CD14-positive monocyte (primary cell): Measurements from ENCODE around the gene PLOD1. TPM values are rescaled to one million over a fixed set of nuclear protein-coding genes. Genes with fewer than 3 reads are reported as not detected.

ENCODE experiments used
- DNase-seq, 3 donors: peaks; one replicate each; pipeline ENCODE4 v3.0.0-alpha.2; 2011 to 2022
- H2AFZ ChIP-seq: 2 replicates; pipeline ENCODE4 v1.6.0; 2012; ENCODE audit warnings: mild to moderate bottlenecking, low read depth, low read length, inconsistent platforms; ENCODE audit not compliant: insufficient read depth, poor library complexity, severe bottlenecking
- H3K27ac ChIP-seq, 2 donors: 1 replicate in 1 of 2; 2 replicates in 1 of 2; pipeline ENCODE4 v1.5.1; 2012 to 2013; ENCODE audit warnings: low read length in 2 of 2, control low read depth in 1 of 2, inconsistent platforms in 1 of 2, low read depth in 1 of 2, mild to moderate bottlenecking in 1 of 2
- H3K27me3 ChIP-seq, 2 donors: one replicate each; pipeline versions ENCODE4 v1.6.0 to v1.6.1; 2011 to 2013; ENCODE audit warnings: low read length in 2 of 2; ENCODE audit not compliant: control insufficient read depth in 2 of 2, insufficient read depth in 2 of 2
- H3K36me3 ChIP-seq, 2 donors: replicated peaks in 1 of 2; 1 replicate in 1 of 2; 2 replicates in 1 of 2; pipeline versions ENCODE4 v1.5.1 to v1.6.1; 2012 to 2013; ENCODE audit warnings: low read length in 2 of 2, control low read depth in 1 of 2, inconsistent platforms in 1 of 2, mild to moderate bottlenecking in 1 of 2; ENCODE audit not compliant: insufficient read depth in 2 of 2, control insufficient read depth in 1 of 2
- H3K4me1 ChIP-seq, 2 donors: 1 replicate in 1 of 2; 2 replicates in 1 of 2; pipeline versions ENCODE4 v1.5.1 to v1.6.1; 2012 to 2013; ENCODE audit warnings: low read length in 2 of 2, control low read depth in 1 of 2, inconsistent platforms in 1 of 2, mild to moderate bottlenecking in 1 of 2, moderate library complexity in 1 of 2; ENCODE audit not compliant: insufficient read depth in 2 of 2, control insufficient read depth in 1 of 2
- H3K4me2 ChIP-seq: replicated peaks from 2 replicates; pipeline ENCODE3; 2012; ENCODE audit warnings: low read length, moderate library complexity, mild to moderate bottlenecking; ENCODE audit not compliant: poor library complexity, severe bottlenecking; ENCODE audit errors: extremely low read depth
- H3K4me3 ChIP-seq, 3 experiments: fragments of 200-600 bp in 1 of 3; sonication (generic) in 1 of 3; replicated peaks in 1 of 3; 1 replicate in 2 of 3; 2 replicates in 1 of 3; pipeline ENCODE4 v1.5.1; 2011 to 2013; ENCODE audit warnings: low read length in 3 of 3, mild to moderate bottlenecking in 3 of 3, control low read depth in 2 of 3, low read depth in 2 of 3, inconsistent platforms in 1 of 3, moderate library complexity in 1 of 3
- H3K79me2 ChIP-seq: 2 replicates; pipeline ENCODE4 v1.6.0; 2012; ENCODE audit warnings: mild to moderate bottlenecking, control low read depth, inconsistent platforms, low read length, moderate library complexity; ENCODE audit not compliant: insufficient read depth
- H3K9ac ChIP-seq: 2 replicates; pipeline ENCODE4 v1.6.0; 2017; ENCODE audit warnings: low read length, mild to moderate bottlenecking; ENCODE audit not compliant: insufficient read depth, poor library complexity, severe bottlenecking
- H3K9me3 ChIP-seq, 2 donors: replicated peaks in 1 of 2; 1 replicate in 1 of 2; 2 replicates in 1 of 2; pipeline versions ENCODE4 v1.5.1 to v1.6.1; 2012 to 2013; ENCODE audit warnings: low read length in 2 of 2, control low read depth in 1 of 2; ENCODE audit not compliant: control insufficient read depth in 1 of 2, insufficient read depth in 1 of 2
- H4K20me1 ChIP-seq: 2 replicates; pipeline ENCODE4 v1.6.0; 2012; ENCODE audit warnings: mild to moderate bottlenecking, low read length, control low read depth, moderate library complexity; ENCODE audit not compliant: insufficient read depth
- H3K27ac Mint-ChIP-seq, 7 donors: one replicate each; pipeline ENCODE4 v1.8.0; 2020; ENCODE audit warnings: mild to moderate bottlenecking in 7 of 7, mixed read lengths in 7 of 7, moderate library complexity in 6 of 7, inconsistent platforms in 2 of 7
- H3K27me3 Mint-ChIP-seq, 3 donors: one replicate each; pipeline ENCODE4 v1.8.0; 2021 to 2022; ENCODE audit warnings: low read depth in 3 of 3, mild to moderate bottlenecking in 3 of 3, mixed read lengths in 3 of 3, moderate library complexity in 3 of 3, inconsistent platforms in 1 of 3
- H3K36me3 Mint-ChIP-seq, 2 donors: one replicate each; pipeline ENCODE4 v1.8.0; 2020; ENCODE audit warnings: mixed read lengths in 2 of 2, inconsistent platforms in 1 of 2, mild to moderate bottlenecking in 1 of 2
- H3K4me1 Mint-ChIP-seq: one replicate; pipeline ENCODE4 v1.8.0; 2020; ENCODE audit warnings: mild to moderate bottlenecking, mixed read lengths
- H3K4me3 Mint-ChIP-seq, 2 donors: one replicate each; pipeline ENCODE4 v1.8.0; 2020; ENCODE audit warnings: mild to moderate bottlenecking in 2 of 2, mixed read lengths in 2 of 2, moderate library complexity in 1 of 2
- H3K9me3 Mint-ChIP-seq, 7 donors: one replicate each; pipeline ENCODE4 v1.8.0; 2020 to 2022; ENCODE audit warnings: mixed read lengths in 7 of 7, mild to moderate bottlenecking in 6 of 7, moderate library complexity in 6 of 7, inconsistent platforms in 2 of 7
- WGBS: methylation state at CpG from one replicate; pipeline ENCODE4 v1.1.5; 2013; ENCODE audit warnings: missing lambda C conversion rate; ENCODE audit not compliant: insufficient coverage; 5-methylcytosine and 5-hydroxymethylcytosine counted together
- intact Hi-C, 2 donors: fragments of 100-400 bp; cut with micrococcal nuclease; formaldehyde crosslinking; loops; one replicate each; pipeline versions ENCODE4 v1.15.0 to v1.15.1; 2023
- polyA plus RNA-seq, 3 donors: library from polyadenylated mRNA; depleted of rRNA in 1 of 3; unstranded in 2 of 3; stranded (reverse) in 1 of 3; fragments of 300-500 nt in 2 of 3; fragments of >200 nt in 1 of 3; fragmentation: Illumina TruSeq in 2 of 3; gene quantifications; 1 replicate in 2 of 3; 2 replicates in 1 of 3; pipeline ENCODE4 v1.2.3, GENCODE V29; 2012 to 2021
- TF ChIP-seq, protein P1 (sequence below): fragments of 200-600 bp; IDR thresholded peaks from one replicate; pipeline ENCODE4 v1.8.0; 2022; ENCODE audit warnings: antibody characterized with exemption, mild to moderate bottlenecking

The PLOD1 gene
- polyA plus RNA-seq, 3 donors: 44.5 to 53.4 (median 53.1) TPM

DNA sequence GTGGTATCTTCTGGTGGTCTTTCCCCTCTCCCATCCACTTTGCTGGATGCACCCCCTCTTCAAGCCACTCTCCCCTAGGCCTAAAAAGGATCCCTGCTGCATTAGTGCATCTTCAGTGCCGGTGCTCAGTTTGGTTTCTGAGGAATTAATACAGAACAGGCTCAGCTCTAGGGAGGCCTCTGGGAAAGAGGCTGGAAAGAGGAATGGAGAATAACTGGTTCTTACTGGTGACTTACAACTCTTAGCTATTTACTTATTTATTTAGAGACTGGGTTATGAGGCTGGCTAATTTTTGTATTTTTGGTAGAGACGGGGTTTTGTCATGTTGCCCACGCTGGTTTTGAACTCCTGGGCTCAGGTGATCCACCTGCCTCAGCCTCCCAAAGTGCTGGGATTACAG lies 64.7 kb downstream of the PLOD1 start:
- Mint-ChIP-seq H3K4me3 (no peak overlapping the region), H3K9me3 (no peaks in the 10 kb centered on the region), H3K4me1 (no peaks in the 10 kb centered on the region), H3K27me3 (peaks cover 0 to 2% (median 0%) of the 10 kb centered on the region in 3 donors), H3K36me3 (peaks cover 88 to 98% of the 10 kb centered on the region in 2 donors), H3K27ac (peak overlapping the region in 2 of 7 donors; percentile 43 to 46)
- no peak overlapping the region for H2AFZ ChIP-seq
- H3K36me3 ChIP-seq: peaks cover 86 to 100% of the 10 kb centered on the region in 2 donors
- WGBS: 95% methylated on average over 2 of the region's 3 CpGs
- peaks cover 4% of the 10 kb centered on the region for H4K20me1 ChIP-seq
- no peak overlapping the region for H3K9ac ChIP-seq
- no peak overlapping the region for H3K4me3 ChIP-seq
- H3K27me3 ChIP-seq: no peaks in the 10 kb centered on the region
- DNase-seq: no peak
- no peaks in the 10 kb centered on the region for H3K4me1 ChIP-seq
- H3K27ac ChIP-seq: no peak overlapping the region
- H3K79me2 ChIP-seq: no peaks in the 10 kb centered on the region
- H3K4me2 ChIP-seq: no peak overlapping the region
- TF ChIP-seq, protein P1, sequence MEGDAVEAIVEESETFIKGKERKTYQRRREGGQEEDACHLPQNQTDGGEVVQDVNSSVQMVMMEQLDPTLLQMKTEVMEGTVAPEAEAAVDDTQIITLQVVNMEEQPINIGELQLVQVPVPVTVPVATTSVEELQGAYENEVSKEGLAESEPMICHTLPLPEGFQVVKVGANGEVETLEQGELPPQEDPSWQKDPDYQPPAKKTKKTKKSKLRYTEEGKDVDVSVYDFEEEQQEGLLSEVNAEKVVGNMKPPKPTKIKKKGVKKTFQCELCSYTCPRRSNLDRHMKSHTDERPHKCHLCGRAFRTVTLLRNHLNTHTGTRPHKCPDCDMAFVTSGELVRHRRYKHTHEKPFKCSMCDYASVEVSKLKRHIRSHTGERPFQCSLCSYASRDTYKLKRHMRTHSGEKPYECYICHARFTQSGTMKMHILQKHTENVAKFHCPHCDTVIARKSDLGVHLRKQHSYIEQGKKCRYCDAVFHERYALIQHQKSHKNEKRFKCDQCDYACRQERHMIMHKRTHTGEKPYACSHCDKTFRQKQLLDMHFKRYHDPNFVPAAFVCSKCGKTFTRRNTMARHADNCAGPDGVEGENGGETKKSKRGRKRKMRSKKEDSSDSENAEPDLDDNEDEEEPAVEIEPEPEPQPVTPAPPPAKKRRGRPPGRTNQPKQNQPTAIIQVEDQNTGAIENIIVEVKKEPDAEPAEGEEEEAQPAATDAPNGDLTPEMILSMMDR: no peak
- H3K9me3 ChIP-seq: no peaks in the 10 kb centered on the region
- intact Hi-C loops: no loop called here

DNA sequence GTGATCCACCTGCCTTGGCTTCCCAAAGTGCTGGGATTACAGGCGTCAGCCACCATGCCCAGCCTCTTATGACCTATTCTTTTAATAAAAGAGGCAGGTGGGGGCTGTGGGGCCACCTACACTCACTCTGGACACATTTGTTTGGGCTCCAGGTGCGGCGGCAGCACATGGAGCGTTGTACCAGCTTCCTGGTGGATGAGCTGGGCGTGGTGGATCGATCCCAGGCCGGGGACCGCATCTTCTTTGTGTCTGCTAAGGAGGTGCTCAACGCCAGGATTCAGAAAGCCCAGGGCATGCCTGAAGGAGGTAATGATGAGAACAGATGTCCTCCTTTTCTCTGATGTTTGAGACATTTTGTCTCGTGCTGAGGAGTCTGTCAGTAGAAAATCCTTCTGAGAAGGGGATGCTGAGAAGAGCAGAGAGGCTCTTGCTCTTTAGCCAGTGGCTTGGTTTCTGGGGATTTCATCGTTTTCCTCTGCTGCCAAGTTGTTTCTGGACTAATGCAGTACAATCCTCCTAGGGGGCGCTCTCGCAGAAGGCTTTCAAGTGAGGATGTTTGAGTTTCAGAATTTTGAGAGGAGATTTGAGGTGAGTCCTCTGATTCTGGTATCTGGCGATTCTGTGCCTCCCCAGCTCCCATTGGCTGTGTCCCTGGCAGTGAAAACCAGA lies 66.9 kb downstream of the PLOD1 start:
- peaks cover 87 to 100% of the 10 kb centered on the region in 2 donors for H3K36me3 ChIP-seq
- H3K36me3 Mint-ChIP-seq: peaks cover 89 to 98% of the 10 kb centered on the region in 2 donors
- TF ChIP-seq, protein P1: peak; percentile 62

More for the DNA sequence above, 66.9 kb downstream of the PLOD1 start:
- intact Hi-C loops: no loop called here
- no peak overlapping the region for H3K4me3 ChIP-seq
- H3K4me1 ChIP-seq: no peaks in the 10 kb centered on the region
- Mint-ChIP-seq H3K4me3 (no peak overlapping the region), H3K27me3 (peaks cover 0 to 2% (median 0%) of the 10 kb centered on the region in 3 donors), H3K9me3 (peaks cover 0 to 3% (median 0%) of the 10 kb centered on the region in 7 donors), H3K27ac (peak overlapping the region in 2 of 7 donors; percentile 30 to 56), H3K4me1 (no peaks in the 10 kb centered on the region)
- no peak overlapping the region for H3K4me2 ChIP-seq
- peak in 1 of 3 donors; percentile 12 for DNase-seq
- H3K27ac ChIP-seq: no peak overlapping the region
- 95% methylated on average over 11 of the region's 14 CpGs for WGBS
- no peaks in the 10 kb centered on the region for H3K9me3 ChIP-seq
- peaks cover 5% of the 10 kb centered on the region for H4K20me1 ChIP-seq
- H3K9ac ChIP-seq: no peak overlapping the region
- no peaks in the 10 kb centered on the region for H3K27me3 ChIP-seq
- no peaks in the 10 kb centered on the region for H3K79me2 ChIP-seq
- H2AFZ ChIP-seq: no peak overlapping the region
